ENCODE results near the gene YKT6. TPM values are rescaled to one million over a fixed set of nuclear protein-coding genes. Genes with fewer than 3 reads are reported as not detected.
A peak's percentile ranks its signal among the peaks of the same experiment; 100 is the strongest.

The YKT6 gene
- total and polyA plus RNA-seq, 2 donors (not counting 3 experiments of a cell fraction or from before 2014, with no cell fraction given): 117 to 120 TPM

DNA sequence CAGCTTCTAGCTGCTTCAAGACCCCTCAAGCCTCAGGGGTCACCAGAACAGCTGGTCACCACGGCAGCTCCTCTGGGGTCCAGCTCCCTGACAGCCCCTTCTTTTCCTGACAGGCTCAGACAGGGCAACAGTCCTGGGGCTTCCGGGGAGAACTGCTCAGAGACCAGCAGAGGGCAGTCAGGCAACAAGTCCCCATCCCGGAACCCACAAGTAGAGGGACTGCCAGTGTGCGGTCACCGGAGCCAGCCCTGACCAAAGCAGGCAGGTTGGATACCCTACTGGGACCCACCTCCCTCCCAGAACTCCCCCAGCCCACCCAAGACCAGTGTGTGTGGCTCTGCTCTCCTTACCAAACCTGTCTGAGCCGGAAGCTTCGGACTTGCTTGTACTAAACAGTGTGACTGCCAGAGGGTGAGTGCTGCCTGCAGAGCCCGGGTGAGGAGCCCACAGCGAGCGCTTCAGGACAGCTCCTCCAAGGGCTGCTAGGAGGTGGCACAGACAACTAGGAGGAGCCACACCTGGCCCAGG, 40.3 kb downstream of the YKT6 start:
- Histone ChIP-seq H3K9ac (replicated peaks; ENCODE audit: extremely low read depth, insufficient read depth, low read length) (no peak overlapping the region), H2AFZ (ENCODE audit: low read depth, low read length) (no peak overlapping the region), H3K27me3 (ENCODE audit: control insufficient read depth in 2 of 2, insufficient read depth in 2 of 2, low read length in 2 of 2) (no peaks in the 10 kb centered on the region), H3K9me3 (replicated peaks; ENCODE audit: control insufficient read depth, insufficient read depth, low read length) (no peaks in the 10 kb centered on the region), H3K79me2 (ENCODE audit: control insufficient read depth, insufficient read depth, low read length) (no peaks in the 10 kb centered on the region), H3K9me1 (replicated peaks; ENCODE audit: control insufficient read depth, extremely low read depth, insufficient read depth, low read length) (no peaks in the 10 kb centered on the region), H3K4me3 (replicated peaks in 1 of 3; ENCODE audit: insufficient read depth in 1 of 3, low read depth in 1 of 3, low read length in 3 of 3) (no peak overlapping the region), H4K20me1 (replicated peaks; ENCODE audit: control insufficient read depth, extremely low read depth, insufficient read depth, low read length) (no peaks in the 10 kb centered on the region), H3K4me2 (ENCODE audit: insufficient read depth, low read length) (no peak overlapping the region), H3K27ac (ENCODE audit: insufficient read depth, low read depth, low read length) (no peak overlapping the region), H3K36me3 (ENCODE audit: control insufficient read depth in 2 of 2, extremely low read depth in 1 of 2, insufficient read depth in 2 of 2, low read length in 2 of 2) (no peaks in the 10 kb centered on the region), H3K4me1 (ENCODE audit: control insufficient read depth, extremely low read depth, insufficient read depth, low read length) (no peaks in the 10 kb centered on the region)
- FAIRE-seq: peak; percentile 73
- ChIA-PET POLR2A (no interaction called here), CTCF (interaction anchor here (0.6 to 3.3 kb wide), 36 partner anchors 10 to 329 kb away, joined by 3 to 46 read pairs (median 5); partner anchors contain the start of genes CAMK2B and NUDCD3)
- BruUV-seq (replicated peaks): no TSS peak
- dilution Hi-C loops (cut with MboI; ENCODE audit: extremely low pct_ligation_motif_present, low sequenced_read_pairs): no loop called here
- no peak for TF ChIP-seq POLR2A (IDR thresholded peaks at IDR 0.05; ENCODE audit: low read depth, low read length)
- TF ChIP-seq, protein P1, sequence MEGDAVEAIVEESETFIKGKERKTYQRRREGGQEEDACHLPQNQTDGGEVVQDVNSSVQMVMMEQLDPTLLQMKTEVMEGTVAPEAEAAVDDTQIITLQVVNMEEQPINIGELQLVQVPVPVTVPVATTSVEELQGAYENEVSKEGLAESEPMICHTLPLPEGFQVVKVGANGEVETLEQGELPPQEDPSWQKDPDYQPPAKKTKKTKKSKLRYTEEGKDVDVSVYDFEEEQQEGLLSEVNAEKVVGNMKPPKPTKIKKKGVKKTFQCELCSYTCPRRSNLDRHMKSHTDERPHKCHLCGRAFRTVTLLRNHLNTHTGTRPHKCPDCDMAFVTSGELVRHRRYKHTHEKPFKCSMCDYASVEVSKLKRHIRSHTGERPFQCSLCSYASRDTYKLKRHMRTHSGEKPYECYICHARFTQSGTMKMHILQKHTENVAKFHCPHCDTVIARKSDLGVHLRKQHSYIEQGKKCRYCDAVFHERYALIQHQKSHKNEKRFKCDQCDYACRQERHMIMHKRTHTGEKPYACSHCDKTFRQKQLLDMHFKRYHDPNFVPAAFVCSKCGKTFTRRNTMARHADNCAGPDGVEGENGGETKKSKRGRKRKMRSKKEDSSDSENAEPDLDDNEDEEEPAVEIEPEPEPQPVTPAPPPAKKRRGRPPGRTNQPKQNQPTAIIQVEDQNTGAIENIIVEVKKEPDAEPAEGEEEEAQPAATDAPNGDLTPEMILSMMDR (IDR thresholded peaks at IDR 0.05; ENCODE audit: extremely low read depth in 1 of 2, insufficient read depth in 1 of 2, low read depth in 1 of 2, low read length in 2 of 2): peak; percentile 71 to 76
- intact Hi-C loops (cut with micrococcal nuclease): loop anchor here (1.0 kb wide), 3 partner anchors 66 to 324 kb away; no protein-coding TSS in a partner anchor
- peak; percentile 63 for DNase-seq (ENCODE audit: low read depth, low spot score)

DNA sequence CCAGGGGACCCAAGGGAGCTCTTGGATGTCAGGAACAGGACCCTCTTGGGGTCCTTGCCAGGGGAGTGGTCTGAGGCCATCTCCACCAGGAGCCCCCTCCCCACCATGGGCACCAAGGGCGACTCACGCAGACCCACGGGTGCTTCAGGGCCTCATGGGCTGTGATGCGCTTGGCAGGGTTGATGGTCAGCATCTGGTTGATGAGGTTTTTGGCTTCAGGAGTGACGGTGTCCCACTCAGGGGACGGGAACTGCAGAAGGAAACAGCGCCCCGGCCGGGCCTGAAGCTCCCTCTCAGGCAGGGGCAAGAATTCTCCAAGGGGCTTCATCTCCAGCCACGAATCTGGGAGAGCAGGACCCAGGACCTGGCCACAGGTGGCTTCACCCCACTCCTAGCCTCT, 41.3 kb downstream of the YKT6 start:
- DNase-seq (ENCODE audit: low read depth, low spot score) (no peak), FAIRE-seq (no peak)
- no peaks in the 10 kb centered on the region for H3K27me3 ChIP-seq (ENCODE audit: control insufficient read depth in 2 of 2, insufficient read depth in 2 of 2, low read length in 2 of 2)
- no peaks in the 10 kb centered on the region for H4K20me1 ChIP-seq (replicated peaks; ENCODE audit: control insufficient read depth, extremely low read depth, insufficient read depth, low read length)
- no peak overlapping the region for H3K9ac ChIP-seq (replicated peaks; ENCODE audit: extremely low read depth, insufficient read depth, low read length)
- H3K4me1 ChIP-seq (ENCODE audit: control insufficient read depth, extremely low read depth, insufficient read depth, low read length): no peaks in the 10 kb centered on the region
- TF ChIP-seq, protein P2, sequence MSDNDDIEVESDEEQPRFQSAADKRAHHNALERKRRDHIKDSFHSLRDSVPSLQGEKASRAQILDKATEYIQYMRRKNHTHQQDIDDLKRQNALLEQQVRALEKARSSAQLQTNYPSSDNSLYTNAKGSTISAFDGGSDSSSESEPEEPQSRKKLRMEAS (IDR thresholded peaks at IDR 0.05; ENCODE audit: insufficient read depth, insufficient read length): no peak
- TF ChIP-seq POLR2AphosphoS5 (IDR thresholded peaks at IDR 0.05; ENCODE audit: insufficient read depth, low read depth, low read length): no peak
- no peak for TF ChIP-seq EZH2 (IDR thresholded peaks at IDR 0.05; ENCODE audit: borderline replicate concordance, low read depth, low read length, severe bottlenecking)
- TF ChIP-seq GATA2 (IDR thresholded peaks at IDR 0.05; ENCODE audit: insufficient read depth, insufficient read length, low read depth, low read length): no peak
- TF ChIP-seq FOS (IDR thresholded peaks at IDR 0.05; ENCODE audit: borderline replicate concordance, insufficient read depth, low read length): no peak
- TF ChIP-seq POLR2A (IDR thresholded peaks at IDR 0.05; ENCODE audit: low read depth, low read length): no peak
- dilution Hi-C loops (cut with MboI; ENCODE audit: extremely low pct_ligation_motif_present, low sequenced_read_pairs) (no loop called here), intact Hi-C loops (cut with micrococcal nuclease) (no loop called here)
- ChIA-PET CTCF (interaction anchor here (0.9 to 3.3 kb wide), 10 partner anchors 16 to 323 kb away, joined by 3 to 46 read pairs (median 11); no protein-coding TSS in a partner anchor), POLR2A (no interaction called here)
- no peak overlapping the region for H3K4me3 ChIP-seq (replicated peaks in 1 of 3; ENCODE audit: insufficient read depth in 1 of 3, low read depth in 1 of 3, low read length in 3 of 3)
- no peak overlapping the region for H3K27ac ChIP-seq (ENCODE audit: insufficient read depth, low read depth, low read length)
- H2AFZ ChIP-seq (ENCODE audit: low read depth, low read length): no peak overlapping the region
- no peaks in the 10 kb centered on the region for H3K9me1 ChIP-seq (replicated peaks; ENCODE audit: control insufficient read depth, extremely low read depth, insufficient read depth, low read length)
- no peak overlapping the region for H3K4me2 ChIP-seq (ENCODE audit: insufficient read depth, low read length)
- no peaks in the 10 kb centered on the region for H3K9me3 ChIP-seq (replicated peaks; ENCODE audit: control insufficient read depth, insufficient read depth, low read length)
- BruUV-seq (replicated peaks): no TSS peak
- H3K36me3 ChIP-seq (ENCODE audit: control insufficient read depth in 2 of 2, extremely low read depth in 1 of 2, insufficient read depth in 2 of 2, low read length in 2 of 2): no peaks in the 10 kb centered on the region
- H3K79me2 ChIP-seq (ENCODE audit: control insufficient read depth, insufficient read depth, low read length): no peaks in the 10 kb centered on the region

Measured in endothelial cell of umbilical vein (primary cell).